Activated CD4-positive, CD25-positive, alpha-beta regulatory T cell treated with anti-CD3 and anti-CD28 coated beads, Interleukin-2, amount 50 U/mL, for 72 hours (primary cell): ENCODE data around the gene TMEM108.

Source experiments
- DNase-seq: peaks from one replicate; pipeline ENCODE4 v3.0.0; 2021

TMEM108 gene

DNA sequence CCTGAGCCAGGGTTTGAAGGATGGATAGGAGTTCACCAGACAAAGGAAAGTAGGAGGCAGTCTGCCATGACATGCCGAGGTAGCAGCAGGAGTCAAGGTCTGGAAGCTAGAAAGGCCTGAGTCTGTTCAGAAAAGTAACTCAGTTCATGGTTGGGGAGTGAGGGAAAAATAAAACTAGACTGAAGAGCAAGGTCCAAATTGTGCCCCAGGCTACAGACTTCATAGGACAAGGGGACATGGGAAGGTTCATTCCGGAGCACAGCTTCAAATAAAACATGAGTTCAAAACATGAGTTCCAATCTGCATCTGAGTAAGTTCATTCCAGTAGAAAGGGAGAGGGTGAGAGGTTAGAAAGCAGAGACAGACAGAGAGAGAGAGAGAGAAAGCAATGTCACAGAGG lies 401.4 kb downstream of the TMEM108 start:
- no peak for DNase-seq

DNA sequence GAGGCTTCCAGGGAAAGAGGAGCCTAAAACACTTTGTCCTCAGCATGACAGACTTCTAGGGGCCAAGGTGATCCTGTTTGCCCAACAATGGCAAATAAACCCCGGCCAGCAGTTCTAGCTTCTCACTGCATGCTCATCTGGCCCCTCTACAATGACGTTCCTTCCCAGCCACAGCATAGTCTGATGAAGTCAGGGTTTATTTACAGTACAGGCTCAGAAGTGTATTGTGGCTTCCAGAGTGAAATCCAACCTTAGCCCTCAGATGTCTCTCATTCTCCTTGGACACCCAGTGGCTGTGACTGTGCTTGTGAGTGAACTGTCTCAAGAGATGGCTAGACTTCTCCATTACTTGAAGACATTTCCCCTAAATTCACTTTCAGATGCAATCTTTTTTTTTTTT lies 402.5 kb downstream of the TMEM108 start:
- DNase-seq, result no peak

DNA sequence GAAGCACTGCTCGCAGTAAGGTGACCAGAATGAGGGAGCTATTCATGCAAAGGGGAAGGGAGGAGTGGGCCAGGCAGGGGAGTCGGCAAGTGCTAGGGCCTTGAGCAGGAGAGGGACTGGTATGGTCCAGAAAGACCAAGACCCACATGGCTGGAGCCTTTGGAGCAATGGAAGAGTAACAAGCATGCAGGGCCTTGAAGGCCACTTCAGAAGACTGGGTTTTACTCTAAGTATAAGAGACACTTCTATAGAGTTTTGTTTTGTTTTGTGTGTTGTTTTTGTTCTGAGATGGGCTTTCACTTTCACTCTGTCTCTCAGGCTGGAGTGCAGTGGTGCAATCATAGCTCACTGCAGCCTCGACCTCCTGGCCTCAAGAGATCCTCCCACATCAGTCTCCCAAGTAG lies 403.7 kb downstream of the TMEM108 start:
- DNase-seq, result no peak

DNA sequence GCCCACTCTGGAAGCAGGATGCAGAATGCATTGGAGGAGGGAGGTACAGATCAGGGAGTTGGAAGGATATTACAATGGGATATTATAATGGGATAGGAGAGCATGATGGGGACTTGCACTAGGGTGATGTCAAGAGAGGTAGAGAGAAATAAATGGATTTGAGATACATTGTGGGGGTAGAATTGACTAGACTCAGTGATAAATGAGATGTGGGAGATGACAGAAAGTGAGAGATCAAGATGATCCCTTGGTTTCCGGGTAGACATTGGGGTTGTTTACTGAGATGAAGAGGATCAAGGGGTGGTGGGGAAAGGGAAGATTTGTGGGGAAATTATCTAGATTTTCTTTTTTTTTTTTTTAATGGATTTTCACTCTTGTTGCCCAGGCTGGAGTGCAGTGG lies 404.3 kb downstream of the TMEM108 start:
- DNase-seq, result no peak

DNA sequence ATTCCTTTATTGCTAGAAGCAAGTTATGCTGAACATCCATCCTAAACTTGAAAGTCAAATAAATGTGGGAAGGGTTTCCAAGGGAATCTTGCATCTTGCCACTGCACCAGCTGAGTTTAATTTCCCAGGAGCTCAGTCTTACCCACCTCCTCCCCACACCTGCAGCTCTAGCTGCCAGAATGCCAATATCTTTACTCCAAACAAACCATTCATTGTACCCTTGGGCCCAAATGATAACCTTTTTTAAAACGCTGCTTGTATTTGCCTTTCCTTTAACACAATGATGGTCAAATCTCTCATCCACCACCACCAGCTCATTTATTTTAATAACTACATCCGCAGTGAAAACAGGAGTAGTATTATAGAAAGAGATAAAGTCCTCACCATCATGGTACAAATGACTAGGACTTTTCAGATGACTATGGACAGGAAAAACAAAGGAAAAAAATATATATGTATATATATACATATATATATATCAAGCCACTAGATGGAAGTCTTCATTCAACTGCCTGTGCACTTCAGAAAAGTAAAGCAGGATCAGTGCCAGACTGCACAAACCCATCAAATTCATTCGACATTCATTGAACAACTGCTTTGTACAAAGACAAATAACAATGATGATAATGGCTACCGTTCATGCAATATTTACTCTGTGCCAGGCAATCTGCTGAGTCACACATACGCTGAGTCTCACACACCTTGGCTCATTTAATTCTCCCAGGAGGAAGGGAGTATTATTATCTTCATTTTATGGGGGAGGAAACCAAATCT lies 405.6 kb downstream of the TMEM108 start:
- DNase-seq, result no peak

DNA sequence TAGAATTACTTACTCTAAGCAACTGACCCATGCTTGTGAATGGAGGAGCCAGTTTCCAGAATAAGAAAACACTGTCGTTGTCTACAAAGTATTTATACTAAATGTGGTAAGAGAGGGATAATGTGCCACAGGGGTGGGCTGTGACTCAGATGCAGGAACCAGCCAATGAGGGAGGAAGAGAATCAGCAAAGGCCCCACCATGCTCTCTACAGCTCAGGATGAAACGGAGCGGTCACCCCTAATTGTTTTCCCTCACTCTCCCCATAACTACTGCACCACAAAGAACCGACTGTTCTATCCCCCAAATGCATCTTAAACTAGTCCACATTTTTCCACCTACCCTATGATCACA lies 406.2 kb downstream of the TMEM108 start:
- no peak for DNase-seq

DNA sequence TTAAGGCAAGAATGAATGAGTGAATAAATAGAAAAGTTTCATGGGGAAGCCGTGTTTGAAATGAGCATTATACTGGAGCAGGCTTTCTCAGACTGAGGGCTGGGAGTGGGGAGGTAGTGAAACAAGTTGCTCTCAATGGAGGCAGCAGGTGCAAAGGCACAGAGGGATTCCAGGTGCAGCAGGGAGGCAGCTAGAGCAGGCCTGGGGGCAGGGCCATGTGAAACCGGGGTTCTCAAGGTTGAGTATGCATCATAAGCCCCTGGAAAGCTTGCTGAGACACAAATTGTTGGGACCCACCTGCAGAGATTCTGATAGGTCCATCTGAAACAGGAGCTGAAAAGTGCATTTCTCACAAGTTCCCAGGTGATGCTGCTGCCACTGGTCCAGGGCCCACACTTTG lies 406.9 kb downstream of the TMEM108 start:
- no peak for DNase-seq
